ENCODE measurements around the gene PROCA1.

DNA sequence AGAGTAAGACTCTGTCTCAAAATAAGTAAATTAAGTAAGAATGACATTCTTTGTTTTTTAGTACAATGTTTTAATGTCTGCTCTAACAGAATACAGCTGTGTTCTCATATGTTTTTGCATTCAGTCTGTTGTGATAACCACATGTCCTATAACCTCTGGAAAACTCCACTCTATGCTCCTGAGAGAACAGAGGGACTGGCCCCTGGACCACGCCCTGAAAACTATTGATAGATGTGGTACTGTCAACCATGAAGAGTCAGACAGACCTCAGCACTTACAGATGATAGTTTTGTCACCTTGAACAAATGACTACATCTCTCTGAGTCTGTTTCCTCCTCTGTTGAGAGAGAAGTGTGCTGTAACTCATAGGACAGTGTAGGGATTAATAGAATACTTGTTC is 41.8 kb downstream of the PROCA1 start:
- no peak for TF ChIP-seq POLR2A (IDR thresholded peaks at IDR 0.05)
- TF ChIP-seq, protein P1, sequence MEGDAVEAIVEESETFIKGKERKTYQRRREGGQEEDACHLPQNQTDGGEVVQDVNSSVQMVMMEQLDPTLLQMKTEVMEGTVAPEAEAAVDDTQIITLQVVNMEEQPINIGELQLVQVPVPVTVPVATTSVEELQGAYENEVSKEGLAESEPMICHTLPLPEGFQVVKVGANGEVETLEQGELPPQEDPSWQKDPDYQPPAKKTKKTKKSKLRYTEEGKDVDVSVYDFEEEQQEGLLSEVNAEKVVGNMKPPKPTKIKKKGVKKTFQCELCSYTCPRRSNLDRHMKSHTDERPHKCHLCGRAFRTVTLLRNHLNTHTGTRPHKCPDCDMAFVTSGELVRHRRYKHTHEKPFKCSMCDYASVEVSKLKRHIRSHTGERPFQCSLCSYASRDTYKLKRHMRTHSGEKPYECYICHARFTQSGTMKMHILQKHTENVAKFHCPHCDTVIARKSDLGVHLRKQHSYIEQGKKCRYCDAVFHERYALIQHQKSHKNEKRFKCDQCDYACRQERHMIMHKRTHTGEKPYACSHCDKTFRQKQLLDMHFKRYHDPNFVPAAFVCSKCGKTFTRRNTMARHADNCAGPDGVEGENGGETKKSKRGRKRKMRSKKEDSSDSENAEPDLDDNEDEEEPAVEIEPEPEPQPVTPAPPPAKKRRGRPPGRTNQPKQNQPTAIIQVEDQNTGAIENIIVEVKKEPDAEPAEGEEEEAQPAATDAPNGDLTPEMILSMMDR (IDR thresholded peaks at IDR 0.05) = no peak
